ENCODE measurements around the gene KDM4B.

Gene KDM4B

GRCh38 chr19:5103812-5104410 lies 135.0 kb downstream of the KDM4B start:
- peak in 4 of 56 donors; percentile 12 to 24 (median 19) for DNase-seq

GRCh38 chr19:5104871-5105351 lies 136.0 kb downstream of the KDM4B start:
- DNase-seq: no peak

GRCh38 chr19:5106191-5106726 lies 137.3 kb downstream of the KDM4B start:
- DNase-seq: no peak

GRCh38 chr19:5106971-5107370 lies 138.1 kb downstream of the KDM4B start:
- DNase-seq: no peak

- peak in 6 of 56 donors; percentile 4 to 27 (median 24) for DNase-seq
Observed at GRCh38 chr19:5107432-5108122, 138.7 kb downstream of the KDM4B start.

- DNase-seq: no peak
Observed at GRCh38 chr19:5108123-5108596, 139.2 kb downstream of the KDM4B start.

GRCh38 chr19:5108866-5109265 lies 140.0 kb downstream of the KDM4B start:
- DNase-seq: no peak

- DNase-seq: no peak
Observed at GRCh38 chr19:5109560-5109959, 140.6 kb downstream of the KDM4B start.

GRCh38 chr19:5110546-5110945 lies 141.6 kb downstream of the KDM4B start:
- DNase-seq: no peak

GRCh38 chr19:5111051-5111450 lies 142.1 kb downstream of the KDM4B start:
- DNase-seq: no peak

GRCh38 chr19:5112175-5112574 lies 143.3 kb downstream of the KDM4B start:
- DNase-seq: no peak

- DNase-seq: peak in 1 of 56 donors; percentile 18
Observed at GRCh38 chr19:5112681-5113575, 144.0 kb downstream of the KDM4B start.

- DNase-seq: no peak
Observed at GRCh38 chr19:5113633-5114586, 145.0 kb downstream of the KDM4B start.

- no peak for DNase-seq
Observed at GRCh38 chr19:5114727-5115126, 145.8 kb downstream of the KDM4B start.

GRCh38 chr19:5115351-5115750 lies 146.4 kb downstream of the KDM4B start:
- no peak for DNase-seq

- DNase-seq: no peak
Observed at GRCh38 chr19:5115771-5116202, 146.9 kb downstream of the KDM4B start.

GRCh38 chr19:5116292-5116691 lies 147.4 kb downstream of the KDM4B start:
- DNase-seq: no peak

GRCh38 chr19:5117421-5117820 lies 148.5 kb downstream of the KDM4B start:
- no peak for DNase-seq

GRCh38 chr19:5118026-5118425 lies 149.1 kb downstream of the KDM4B start:
- DNase-seq: no peak

- no peak for DNase-seq
Observed at GRCh38 chr19:5119297-5119998, 150.5 kb downstream of the KDM4B start.

All from amygdala (tissue), 56 donors.